Left ventricle myocardium superior (tissue), 1 donor: ENCODE data around the gene ORAI3. TPM values are rescaled to one million over a fixed set of nuclear protein-coding genes. Genes with fewer than 3 reads are reported as not detected.

Experiments
- ATAC-seq: fragments of 200-7000 bp; cut with Tn5 transposase; one replicate; pipeline ENCODE4 v1.9.1; 2020; ENCODE audit warnings: mild to moderate bottlenecking, moderate library complexity
- DNase-seq: peaks from one replicate; pipeline ENCODE4 v3.0.0-alpha.2; 2020
- intact Hi-C: fragments of 100-400 bp; cut with micrococcal nuclease; formaldehyde crosslinking; loops from one replicate; pipeline ENCODE4 v1.11.0; 2022
- total RNA-seq: library from RNA; stranded (reverse); fragmentation: NEBNext Ultra II Directional; extraction: Animal tissue kit (Norgen Biotek cat#: 25700); gene quantifications from one replicate; pipeline ENCODE4 v1.2.1, GENCODE V29; 2021
- donor health status: DM: no; HTN: yes; CAD: no; lungs with severe emphysema.

Gene ORAI3
- total RNA-seq, 1 donor from 2014 or later = 10.8 TPM

DNA sequence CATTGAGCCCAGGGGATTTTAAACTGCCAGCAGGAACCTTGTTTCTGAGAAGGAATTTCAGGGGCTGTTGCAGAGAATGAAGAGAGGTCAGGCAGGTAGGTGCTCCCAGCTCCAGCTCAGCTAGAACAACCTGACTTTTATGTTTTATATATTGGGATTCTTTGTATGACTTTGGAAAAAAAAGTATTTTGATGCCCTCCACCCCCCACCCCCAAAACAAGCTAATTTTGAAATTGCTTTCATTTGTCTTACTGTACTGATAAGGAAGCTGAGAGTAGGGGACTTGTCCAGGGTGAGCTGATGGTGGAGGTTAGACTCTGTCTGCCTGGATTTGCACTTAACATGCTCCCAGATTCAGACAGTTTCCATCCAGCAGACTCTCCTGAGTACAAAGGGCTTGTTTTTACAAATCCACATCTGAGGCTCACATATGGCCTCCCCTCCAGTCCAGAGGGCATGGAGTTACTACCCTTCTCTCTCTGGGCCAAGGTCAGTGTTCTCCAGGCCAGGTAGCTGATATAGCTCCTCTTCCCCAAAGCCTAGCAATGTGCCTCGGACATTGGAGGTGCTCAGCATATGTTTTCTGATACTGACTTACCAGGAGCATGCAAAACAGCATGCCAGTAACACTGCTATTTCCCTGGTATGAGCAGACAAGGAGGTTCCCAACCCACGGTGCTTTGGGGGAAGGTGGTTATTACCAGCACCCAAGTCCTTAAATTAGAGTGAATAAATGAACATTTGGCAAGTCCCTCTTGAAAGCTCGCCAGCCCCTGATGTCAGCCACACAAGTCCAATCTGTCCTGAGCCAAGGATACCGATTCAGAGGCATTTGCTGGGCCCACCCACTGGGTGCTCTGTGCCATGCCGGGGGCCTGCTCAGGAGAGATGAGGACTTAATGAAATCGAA is 50.2 kb downstream of the ORAI3 start:
- intact Hi-C loops = no loop called here
- ATAC-seq (no peak), DNase-seq (peak; percentile 41)

DNA sequence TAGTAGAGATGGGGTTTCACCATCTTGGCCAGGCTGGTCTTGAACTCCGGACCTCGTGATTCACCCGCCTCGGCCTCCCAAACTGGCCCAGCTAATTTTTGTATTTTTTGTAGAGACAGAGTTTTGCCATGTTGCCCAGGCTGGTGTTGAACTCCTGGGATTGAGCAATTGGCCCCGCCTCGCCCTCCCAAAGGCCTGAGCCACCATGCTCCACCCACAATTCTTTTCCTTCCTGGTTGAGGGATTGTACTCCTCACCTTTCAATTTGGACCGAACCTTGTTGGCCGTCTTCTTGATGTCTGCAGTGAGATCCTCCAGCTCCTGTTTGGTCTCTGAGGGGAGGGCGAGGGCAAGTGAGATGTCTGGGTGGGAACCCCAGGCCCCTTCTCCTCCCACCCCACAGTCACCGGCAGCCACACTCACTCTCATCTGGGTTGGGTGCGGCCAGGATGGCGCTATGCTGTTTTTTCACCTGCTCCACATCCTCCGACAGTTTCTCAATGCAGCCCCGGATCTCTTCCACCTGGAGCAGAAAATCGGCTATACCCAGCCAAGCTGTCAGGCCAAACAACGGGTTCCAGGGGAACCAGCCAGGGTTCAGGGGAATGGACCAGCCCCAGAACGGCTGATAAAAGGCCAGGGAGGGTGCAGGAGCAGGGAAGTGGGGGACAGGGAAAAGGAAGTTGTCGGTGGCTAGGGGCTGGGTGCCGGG is 52.0 kb downstream of the ORAI3 start:
- ATAC-seq (no peak), DNase-seq (no peak)
- intact Hi-C loops = no loop called here

DNA sequence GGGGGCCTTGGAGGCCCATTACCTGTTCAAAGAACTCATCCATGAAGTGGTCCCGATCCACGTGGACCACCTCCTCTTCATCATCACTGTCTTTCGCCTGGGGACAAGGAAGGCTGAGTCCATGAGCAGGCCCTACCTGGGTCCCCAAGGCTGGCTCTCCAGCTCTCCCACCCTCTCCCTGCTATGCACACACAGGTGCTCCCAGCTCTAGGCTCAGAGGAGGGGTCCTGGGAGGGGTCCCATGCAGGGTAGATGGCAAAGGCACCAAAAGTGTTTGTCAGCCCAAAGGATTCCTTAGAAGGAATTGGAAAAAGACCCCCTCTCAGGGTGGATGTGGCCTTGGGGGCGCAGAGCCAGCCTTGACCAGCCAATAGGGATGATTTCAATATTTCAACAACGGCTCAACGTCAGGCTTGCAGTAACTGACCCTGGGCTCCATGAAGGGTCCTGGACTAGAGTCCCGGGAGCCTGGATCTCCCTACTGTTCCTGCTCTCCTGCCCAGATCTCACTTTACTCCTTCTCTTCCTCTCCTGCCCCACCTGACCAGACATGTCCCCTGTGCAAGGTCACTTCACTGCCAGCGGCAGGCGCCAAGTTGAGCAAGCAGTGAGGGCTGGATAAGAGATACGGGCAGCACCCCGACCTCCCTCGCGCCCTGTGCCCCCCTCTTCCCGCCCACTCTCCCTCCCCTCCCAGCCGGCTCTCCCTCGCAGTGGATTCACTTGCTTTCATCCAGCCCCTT is 52.8 kb downstream of the ORAI3 start:
- ATAC-seq (peak; percentile 35), DNase-seq (no peak)
- intact Hi-C loops = no loop called here

DNA sequence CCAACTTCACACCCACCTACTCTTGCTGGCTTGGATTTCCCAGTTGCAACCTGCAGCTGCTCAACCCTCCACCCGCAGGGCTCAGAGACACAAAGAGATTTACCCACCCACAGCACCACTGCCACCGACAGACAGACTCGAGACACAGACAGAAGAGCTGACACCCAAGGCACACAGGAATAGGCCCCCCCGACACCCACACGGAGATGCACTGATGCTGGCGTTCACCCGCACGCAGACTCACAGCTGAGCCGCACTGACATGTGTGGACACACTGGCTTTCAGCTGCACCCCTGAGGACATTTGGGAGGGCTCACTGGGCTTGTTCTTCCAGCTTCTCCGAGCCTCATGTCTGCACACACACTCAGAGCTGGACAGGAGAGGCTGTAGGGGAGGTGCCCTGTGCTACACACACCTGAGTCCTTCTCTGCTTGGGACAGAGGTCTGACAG is 53.4 kb downstream of the ORAI3 start:
- ATAC-seq (no peak), DNase-seq (no peak)
- intact Hi-C loops = no loop called here

DNA sequence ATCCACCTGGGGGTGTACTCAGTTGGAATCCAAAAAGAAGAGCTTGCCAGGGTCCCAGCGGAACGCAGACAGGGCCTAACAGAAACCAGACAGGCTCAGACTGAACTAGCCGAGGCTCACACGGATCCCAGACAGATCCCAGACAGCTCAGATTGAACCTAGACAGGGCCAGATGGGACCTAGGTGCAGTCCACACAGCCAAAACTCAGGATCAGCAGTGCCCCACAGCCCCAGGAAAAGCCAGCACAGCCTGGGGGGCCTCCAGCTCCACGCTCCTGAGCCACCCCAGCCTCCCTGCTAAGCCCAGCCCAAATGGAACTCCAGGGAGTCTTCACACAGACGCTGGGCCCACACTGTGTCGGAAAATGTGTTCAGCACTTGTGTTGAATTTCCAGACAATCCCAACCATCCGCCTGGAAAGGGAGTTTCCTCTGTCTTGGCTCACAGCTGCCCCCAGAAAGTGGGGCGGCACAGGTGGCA is 54.0 kb downstream of the ORAI3 start:
- DNase-seq (no peak), ATAC-seq (no peak)
- intact Hi-C loops = no loop called here

DNA sequence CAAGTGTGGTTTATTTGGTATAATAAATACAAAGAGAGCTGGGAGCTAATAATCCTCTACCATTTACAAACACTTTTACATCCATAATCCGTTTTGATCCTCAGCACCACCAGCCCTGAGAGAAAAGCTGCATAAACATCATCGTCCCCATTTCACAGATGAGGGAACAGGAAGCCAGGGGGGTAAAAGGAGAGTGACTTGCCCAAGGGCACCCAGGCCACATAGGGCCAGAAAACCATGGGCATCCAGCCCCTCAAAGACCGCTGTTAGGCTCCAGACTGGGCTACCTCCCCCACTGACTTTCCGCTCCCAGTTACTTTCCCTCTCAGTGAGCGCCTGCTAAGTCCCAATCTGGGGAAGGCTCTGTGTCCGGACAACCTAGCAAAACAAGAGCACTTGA is 54.9 kb downstream of the ORAI3 start:
- DNase-seq (no peak), ATAC-seq (no peak)

More for the DNA sequence above, 54.9 kb downstream of the ORAI3 start:
- intact Hi-C loops = no loop called here

Other genes with a start within 250 kb of the ORAI3 start
- 49.3 TPM for gene SRCAP, start 249.9 kb upstream of the ORAI3 start, total RNA-seq
- 16.7 TPM for gene PHKG2, start 200.6 kb upstream of the ORAI3 start, total RNA-seq
- gene CFAP119, start 187.0 kb upstream of the ORAI3 start, total RNA-seq = 1.1 TPM
- gene RNF40, start 186.7 kb upstream of the ORAI3 start, total RNA-seq = 49.3 TPM
- 19.2 TPM for gene ZNF629, start 161.9 kb upstream of the ORAI3 start, total RNA-seq
- 29.6 TPM for gene BCL7C, start 55.0 kb upstream of the ORAI3 start, total RNA-seq
- 7.5 TPM for gene CTF1, start 52.5 kb upstream of the ORAI3 start, total RNA-seq
- gene FBXL19, start 25.5 kb upstream of the ORAI3 start, total RNA-seq = 5.7 TPM
- 11.0 TPM for gene SETD1A, start 8.7 kb downstream of the ORAI3 start, total RNA-seq
- gene HSD3B7, start 36.1 kb downstream of the ORAI3 start, total RNA-seq = 7.4 TPM
- gene STX1B, start 61.6 kb downstream of the ORAI3 start, total RNA-seq = 0.40 TPM
- 42.4 TPM for gene STX4, start 84.5 kb downstream of the ORAI3 start, total RNA-seq
- 3.9 TPM for gene ZNF668, start 125.2 kb downstream of the ORAI3 start, total RNA-seq
- gene ZNF646, start 125.4 kb downstream of the ORAI3 start, total RNA-seq = 9.9 TPM
- 0.87 TPM for gene PRSS53, start 139.9 kb downstream of the ORAI3 start, total RNA-seq
- gene VKORC1, start 145.7 kb downstream of the ORAI3 start, total RNA-seq = 39.9 TPM
- 90.5 TPM for gene BCKDK, start 159.3 kb downstream of the ORAI3 start, total RNA-seq
- 77.4 TPM for gene KAT8, start 168.6 kb downstream of the ORAI3 start, total RNA-seq
- not detected for gene PRSS8, start 186.7 kb downstream of the ORAI3 start, total RNA-seq
- 2.7 TPM for gene PRSS36, start 201.0 kb downstream of the ORAI3 start, total RNA-seq
- gene FUS, start 231.1 kb downstream of the ORAI3 start, total RNA-seq = 84.8 TPM